HEK293T (cell line): ENCODE data around the gene KCTD10.
"Not testable (repeated sequence)": the region's sequence is repeated elsewhere in the genome, so short reads cannot be mapped to it uniquely, and the experiment has no call there.

Experiments used
- CTCF ChIA-PET: fragments of 350-600 bp; formaldehyde crosslinking; extraction: SDS; loops from one replicate; lab custom pipeline; 2021; ENCODE audit warnings: antibody characterized with exemption, inconsistent platforms; lab: Yijun Ruan, JAX
- POLR2A ChIA-PET: fragments of 350-600 bp; formaldehyde crosslinking; extraction: SDS; loops from one replicate; lab custom pipeline; 2020; ENCODE audit warnings: antibody characterized with exemption, inconsistent platforms; lab: Yijun Ruan, JAX
- DNase-seq: peaks from one replicate; pipeline ENCODE4 v3.0.0; 2012; ENCODE audit warnings: mixed read lengths; ENCODE audit errors: extremely low spot score
- ARNT ChIP-seq: fragments of 450-650 bp; IDR thresholded peaks from 2 replicates; pipeline ENCODE4 v1.6.1; 2017; ENCODE audit warnings: mild to moderate bottlenecking
- BHLHE40 ChIP-seq: fragments of 450-650 bp; IDR thresholded peaks from 2 replicates; pipeline ENCODE4 v1.6.1; 2016; ENCODE audit warnings: mild to moderate bottlenecking, moderate library complexity, borderline replicate concordance
- CTBP1 ChIP-seq: fragments of 450-650 bp; IDR thresholded peaks from 2 replicates; pipeline ENCODE4 v1.6.1; 2016; ENCODE audit warnings: borderline replicate concordance
- ELF4 ChIP-seq: fragments of 450-650 bp; IDR thresholded peaks from 2 replicates; pipeline ENCODE4 v1.6.1; 2017; ENCODE audit warnings: antibody characterized with exemption
- FOXA1 ChIP-seq: fragments of 450-650 bp; IDR thresholded peaks from 2 replicates; pipeline ENCODE4 v1.6.1; 2016; ENCODE audit warnings: mild to moderate bottlenecking
- FOXK2 ChIP-seq: fragments of 450-650 bp; IDR thresholded peaks from 2 replicates; pipeline ENCODE4 v1.6.1; 2016; ENCODE audit warnings: mild to moderate bottlenecking
- FOXM1 ChIP-seq: fragments of 450-650 bp; IDR thresholded peaks from 2 replicates; pipeline ENCODE4 v1.6.1; 2017; ENCODE audit warnings: mild to moderate bottlenecking, borderline replicate concordance
- HDGF ChIP-seq: fragments of 450-650 bp; IDR thresholded peaks from 2 replicates; pipeline ENCODE4 v1.6.1; 2017; ENCODE audit warnings: antibody characterized with exemption, borderline replicate concordance
- L3MBTL2 ChIP-seq: fragments of 450-650 bp; conservative IDR thresholded peaks from 2 replicates; pipeline ENCODE4 v1.6.1; 2016; ENCODE audit warnings: mild to moderate bottlenecking
- LEF1 ChIP-seq: fragments of 450-650 bp; IDR thresholded peaks from 2 replicates; pipeline ENCODE4 v1.6.1; 2017; ENCODE audit warnings: mild to moderate bottlenecking, borderline replicate concordance
- NFRKB ChIP-seq: fragments of 450-650 bp; IDR thresholded peaks from 2 replicates; pipeline ENCODE4 v1.6.1; 2016; ENCODE audit warnings: mild to moderate bottlenecking, moderate library complexity
- PKNOX1 ChIP-seq: fragments of 450-650 bp; IDR thresholded peaks from 2 replicates; pipeline ENCODE4 v1.6.1; 2016
- SP1 ChIP-seq: fragments of 450-650 bp; IDR thresholded peaks from 2 replicates; pipeline ENCODE4 v1.6.1; 2017
- SUZ12 ChIP-seq: fragments of 450-650 bp; IDR thresholded peaks from 2 replicates; pipeline ENCODE4 v1.6.1; 2016; ENCODE audit warnings: mild to moderate bottlenecking
- TARDBP ChIP-seq: fragments of 450-650 bp; IDR thresholded peaks from 2 replicates; pipeline ENCODE4 v1.6.1; 2016
- ZNF384 ChIP-seq: fragments of 450-650 bp; IDR thresholded peaks from 2 replicates; pipeline ENCODE4 v1.6.1; 2016

The KCTD10 gene

GRCh38 chr12:109422251-109422650, 54.8 kb downstream of the KCTD10 start:
- POLR2A ChIA-PET: no interaction called here
- no peak for DNase-seq
- TF ChIP-seq BHLHE40 (no peak), TARDBP (no peak), L3MBTL2 (no peak), ARNT (no peak), FOXA1 (no peak), LEF1 (no peak), HDGF (no peak), FOXK2 (no peak), ZNF384 (no peak), CTBP1 (no peak), PKNOX1 (no peak), ELF4 (no peak), NFRKB (no peak), FOXM1 (no peak), SP1 (no peak), SUZ12 (no peak)
- CTCF ChIA-PET: interaction anchor here (1.2 to 2.3 kb wide), 2 partner anchors 11 to 28 kb away, joined by 5 read pairs; no protein-coding TSS in a partner anchor

- DNase-seq: no peak
- POLR2A ChIA-PET: no interaction called here
- CTCF ChIA-PET: interaction anchor here (0.9 to 1.2 kb wide), 2 partner anchors 12 to 28 kb away, joined by 4 to 5 read pairs; no protein-coding TSS in a partner anchor
- TF ChIP-seq FOXA1 (no peak), ARNT (no peak), PKNOX1 (no peak), HDGF (no peak), FOXK2 (no peak), L3MBTL2 (no peak), ELF4 (no peak), SP1 (no peak), ZNF384 (no peak), LEF1 (no peak), CTBP1 (no peak), NFRKB (no peak), SUZ12 (no peak), BHLHE40 (no peak), FOXM1 (no peak)
Measured at GRCh38 chr12:109421355-109422087, 55.6 kb downstream of the KCTD10 start.

- DNase-seq: no peak
- TF ChIP-seq FOXK2: no peak
- no peak for TF ChIP-seq FOXM1
- no peak for TF ChIP-seq LEF1
- no peak for TF ChIP-seq TARDBP
- no peak for TF ChIP-seq SUZ12
- no peak for TF ChIP-seq L3MBTL2
- no peak for TF ChIP-seq ELF4
- no peak for TF ChIP-seq PKNOX1
- TF ChIP-seq ARNT: no peak
- no peak for TF ChIP-seq FOXA1
- TF ChIP-seq SP1: no peak
- no peak for TF ChIP-seq BHLHE40
- ChIA-PET POLR2A (no interaction called here), CTCF (no interaction called here)
Measured at GRCh38 chr12:109418848-109419480, 58.1 kb downstream of the KCTD10 start.

GRCh38 chr12:109406147-109406546, 71.0 kb downstream of the KCTD10 start:
- CTCF ChIA-PET: interaction anchor here (0.6 to 1.2 kb wide), 4 partner anchors 12 to 78 kb away, joined by 3 to 4 read pairs (median 3); no protein-coding TSS in a partner anchor

GRCh38 chr12:109404841-109405240, 72.3 kb downstream of the KCTD10 start:
- CTCF ChIA-PET: not testable (repeated sequence)

More at GRCh38 chr12:109406147-109406546, 71.0 kb downstream of the KCTD10 start:
- POLR2A ChIA-PET, DNase-seq: not testable (repeated sequence)

More at GRCh38 chr12:109404841-109405240, 72.3 kb downstream of the KCTD10 start:
- POLR2A ChIA-PET, DNase-seq: not testable (repeated sequence)
